ENCODE results near the gene DCLK1. TPM values are rescaled to one million over a fixed set of nuclear protein-coding genes. Genes with fewer than 3 reads are reported as not detected.

The DCLK1 gene
- total and polyA plus RNA-seq, 4 donors = 0.04 to 0.56 (median 0.20) TPM

DNA sequence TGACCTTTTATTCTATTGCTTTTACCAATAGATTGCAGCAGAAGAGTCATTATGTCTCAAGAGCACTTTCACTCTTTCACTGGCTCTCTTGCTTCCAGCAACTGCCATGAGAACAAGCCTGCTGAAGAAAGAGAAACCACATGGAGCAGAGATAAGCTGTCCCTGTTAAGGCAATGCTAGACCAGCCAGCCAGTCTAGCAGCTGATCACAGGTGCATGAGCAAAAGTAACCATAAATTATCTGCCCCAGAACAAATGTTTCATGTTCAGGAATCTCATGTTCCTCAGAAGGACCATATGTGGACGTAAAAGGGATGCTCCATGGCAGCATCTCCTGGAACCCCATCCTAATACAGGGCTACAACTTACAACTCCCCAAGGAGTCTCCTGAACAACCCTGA, 20.4 kb upstream of the DCLK1 start:
- H3K36me3 ChIP-seq (ENCODE audit: control insufficient read depth in 4 of 4, insufficient read depth in 3 of 4, low read depth in 1 of 4, low read length in 3 of 4) = no peaks in the 10 kb centered on the region
- no peak overlapping the region for H3K9ac ChIP-seq (ENCODE audit: low read depth in 1 of 2, low read length in 2 of 2)
- DNase-seq (ENCODE audit: low spot score) = no peak
- TF ChIP-seq HNF4G (IDR thresholded peaks at IDR 0.05) = no peak
- no peak for TF ChIP-seq SP1 (IDR thresholded peaks at IDR 0.05)
- TF ChIP-seq, protein P1, sequence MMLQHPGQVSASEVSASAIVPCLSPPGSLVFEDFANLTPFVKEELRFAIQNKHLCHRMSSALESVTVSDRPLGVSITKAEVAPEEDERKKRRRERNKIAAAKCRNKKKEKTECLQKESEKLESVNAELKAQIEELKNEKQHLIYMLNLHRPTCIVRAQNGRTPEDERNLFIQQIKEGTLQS (IDR thresholded peaks at IDR 0.05) = no peak
- no peak for TF ChIP-seq YY1 (IDR thresholded peaks at IDR 0.05)
- H3K27me3 ChIP-seq (ENCODE audit: control insufficient read depth in 4 of 4, insufficient read depth in 4 of 4, low read length in 3 of 4) = peaks cover 0 to 6% (median 2%) of the 10 kb centered on the region in 4 donors
- no peak overlapping the region for H3K4me3 ChIP-seq (ENCODE audit: low read depth in 1 of 3, low read length in 3 of 3)
- H3K9me3 ChIP-seq (ENCODE audit: control insufficient read depth in 4 of 4, low read length in 3 of 4) = peaks cover 0 to 1% (median 0%) of the 10 kb centered on the region in 4 donors
- 67% methylated on average over 1 of the region's 1 CpG for WGBS
- H3K27ac ChIP-seq (ENCODE audit: low read depth in 1 of 2, low read length in 2 of 2) = no peak overlapping the region
- H3K4me1 ChIP-seq (ENCODE audit: control insufficient read depth in 4 of 4, insufficient read depth in 4 of 4, low read length in 3 of 4) = no peaks in the 10 kb centered on the region

DNA sequence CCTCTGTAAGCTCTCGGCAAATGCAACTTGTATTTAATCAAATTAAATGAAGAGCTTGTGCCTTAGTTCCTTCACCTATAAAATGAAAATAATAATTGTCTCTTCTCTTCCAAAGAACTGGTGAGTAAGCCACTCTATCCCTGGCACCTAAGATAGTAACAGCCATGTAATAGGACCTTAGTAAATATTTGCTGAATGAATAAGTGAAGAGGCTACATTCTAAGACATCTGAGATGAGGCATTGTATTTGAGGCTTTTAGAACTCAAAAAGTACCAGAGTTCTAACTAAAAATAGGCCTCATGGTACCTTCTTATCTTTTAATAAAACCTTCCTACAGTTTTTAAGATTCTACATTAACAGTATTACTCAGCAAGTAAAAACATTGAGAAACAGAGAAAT, 17.3 kb upstream of the DCLK1 start:
- H3K9ac ChIP-seq (ENCODE audit: low read depth in 1 of 2, low read length in 2 of 2) = no peak overlapping the region
- TF ChIP-seq JUND (IDR thresholded peaks at IDR 0.05) = no peak
- TF ChIP-seq FOXA1 (IDR thresholded peaks at IDR 0.05) = no peak
- TF ChIP-seq NR2F2 (IDR thresholded peaks at IDR 0.05) = no peak
- no peak for TF ChIP-seq TAF1 (conservative IDR thresholded peaks at IDR 0.05)
- no peaks in the 10 kb centered on the region for H3K36me3 ChIP-seq (ENCODE audit: control insufficient read depth in 4 of 4, insufficient read depth in 3 of 4, low read depth in 1 of 4, low read length in 3 of 4)
- H3K4me1 ChIP-seq (ENCODE audit: control insufficient read depth in 4 of 4, insufficient read depth in 4 of 4, low read length in 3 of 4) = no peaks in the 10 kb centered on the region
- no peak overlapping the region for H3K4me3 ChIP-seq (ENCODE audit: low read depth in 1 of 3, low read length in 3 of 3)
- DNase-seq (ENCODE audit: low spot score) = no peak
- peaks cover 0 to 3% (median 0%) of the 10 kb centered on the region in 4 donors for H3K27me3 ChIP-seq (ENCODE audit: control insufficient read depth in 4 of 4, insufficient read depth in 4 of 4, low read length in 3 of 4)
- 80% methylated on average over 1 of the region's 1 CpG for WGBS
- no peaks in the 10 kb centered on the region for H3K9me3 ChIP-seq (ENCODE audit: control insufficient read depth in 4 of 4, low read length in 3 of 4)
- H3K27ac ChIP-seq (ENCODE audit: low read depth in 1 of 2, low read length in 2 of 2) = no peak overlapping the region

DNA sequence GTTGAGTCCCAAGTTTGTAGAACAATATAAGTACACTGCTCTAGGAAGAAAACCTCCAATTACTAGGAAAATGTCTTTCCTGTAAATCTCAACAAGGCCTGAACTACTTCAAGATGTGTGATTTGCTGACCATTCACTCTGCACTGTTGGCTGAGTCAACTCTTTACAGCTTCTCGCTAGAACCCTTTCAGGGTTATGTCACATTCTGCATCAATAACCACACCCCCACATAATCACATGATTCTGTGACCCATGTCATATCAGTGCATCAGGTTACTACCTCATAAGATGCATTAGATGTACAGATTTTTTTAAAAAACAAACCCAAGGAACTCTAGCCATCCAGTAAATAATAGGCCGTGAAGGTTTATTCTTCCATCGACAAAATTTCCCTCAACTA, 16.1 kb upstream of the DCLK1 start:
- no peak for TF ChIP-seq JUND (IDR thresholded peaks at IDR 0.05)
- TF ChIP-seq, protein P2, sequence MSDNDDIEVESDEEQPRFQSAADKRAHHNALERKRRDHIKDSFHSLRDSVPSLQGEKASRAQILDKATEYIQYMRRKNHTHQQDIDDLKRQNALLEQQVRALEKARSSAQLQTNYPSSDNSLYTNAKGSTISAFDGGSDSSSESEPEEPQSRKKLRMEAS (IDR thresholded peaks at IDR 0.05) = no peak
- TF ChIP-seq, protein P3, sequence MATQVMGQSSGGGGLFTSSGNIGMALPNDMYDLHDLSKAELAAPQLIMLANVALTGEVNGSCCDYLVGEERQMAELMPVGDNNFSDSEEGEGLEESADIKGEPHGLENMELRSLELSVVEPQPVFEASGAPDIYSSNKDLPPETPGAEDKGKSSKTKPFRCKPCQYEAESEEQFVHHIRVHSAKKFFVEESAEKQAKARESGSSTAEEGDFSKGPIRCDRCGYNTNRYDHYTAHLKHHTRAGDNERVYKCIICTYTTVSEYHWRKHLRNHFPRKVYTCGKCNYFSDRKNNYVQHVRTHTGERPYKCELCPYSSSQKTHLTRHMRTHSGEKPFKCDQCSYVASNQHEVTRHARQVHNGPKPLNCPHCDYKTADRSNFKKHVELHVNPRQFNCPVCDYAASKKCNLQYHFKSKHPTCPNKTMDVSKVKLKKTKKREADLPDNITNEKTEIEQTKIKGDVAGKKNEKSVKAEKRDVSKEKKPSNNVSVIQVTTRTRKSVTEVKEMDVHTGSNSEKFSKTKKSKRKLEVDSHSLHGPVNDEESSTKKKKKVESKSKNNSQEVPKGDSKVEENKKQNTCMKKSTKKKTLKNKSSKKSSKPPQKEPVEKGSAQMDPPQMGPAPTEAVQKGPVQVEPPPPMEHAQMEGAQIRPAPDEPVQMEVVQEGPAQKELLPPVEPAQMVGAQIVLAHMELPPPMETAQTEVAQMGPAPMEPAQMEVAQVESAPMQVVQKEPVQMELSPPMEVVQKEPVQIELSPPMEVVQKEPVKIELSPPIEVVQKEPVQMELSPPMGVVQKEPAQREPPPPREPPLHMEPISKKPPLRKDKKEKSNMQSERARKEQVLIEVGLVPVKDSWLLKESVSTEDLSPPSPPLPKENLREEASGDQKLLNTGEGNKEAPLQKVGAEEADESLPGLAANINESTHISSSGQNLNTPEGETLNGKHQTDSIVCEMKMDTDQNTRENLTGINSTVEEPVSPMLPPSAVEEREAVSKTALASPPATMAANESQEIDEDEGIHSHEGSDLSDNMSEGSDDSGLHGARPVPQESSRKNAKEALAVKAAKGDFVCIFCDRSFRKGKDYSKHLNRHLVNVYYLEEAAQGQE (IDR thresholded peaks at IDR 0.05) = no peak
- TF ChIP-seq, protein P4, sequence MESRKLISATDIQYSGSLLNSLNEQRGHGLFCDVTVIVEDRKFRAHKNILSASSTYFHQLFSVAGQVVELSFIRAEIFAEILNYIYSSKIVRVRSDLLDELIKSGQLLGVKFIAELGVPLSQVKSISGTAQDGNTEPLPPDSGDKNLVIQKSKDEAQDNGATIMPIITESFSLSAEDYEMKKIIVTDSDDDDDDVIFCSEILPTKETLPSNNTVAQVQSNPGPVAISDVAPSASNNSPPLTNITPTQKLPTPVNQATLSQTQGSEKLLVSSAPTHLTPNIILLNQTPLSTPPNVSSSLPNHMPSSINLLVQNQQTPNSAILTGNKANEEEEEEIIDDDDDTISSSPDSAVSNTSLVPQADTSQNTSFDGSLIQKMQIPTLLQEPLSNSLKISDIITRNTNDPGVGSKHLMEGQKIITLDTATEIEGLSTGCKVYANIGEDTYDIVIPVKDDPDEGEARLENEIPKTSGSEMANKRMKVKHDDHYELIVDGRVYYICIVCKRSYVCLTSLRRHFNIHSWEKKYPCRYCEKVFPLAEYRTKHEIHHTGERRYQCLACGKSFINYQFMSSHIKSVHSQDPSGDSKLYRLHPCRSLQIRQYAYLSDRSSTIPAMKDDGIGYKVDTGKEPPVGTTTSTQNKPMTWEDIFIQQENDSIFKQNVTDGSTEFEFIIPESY (IDR thresholded peaks at IDR 0.05) = no peak
- TF ChIP-seq RAD21 (IDR thresholded peaks at IDR 0.05) = no peak
- TF ChIP-seq NR2F2 (IDR thresholded peaks at IDR 0.05) = no peak
- TF ChIP-seq, protein P5, sequence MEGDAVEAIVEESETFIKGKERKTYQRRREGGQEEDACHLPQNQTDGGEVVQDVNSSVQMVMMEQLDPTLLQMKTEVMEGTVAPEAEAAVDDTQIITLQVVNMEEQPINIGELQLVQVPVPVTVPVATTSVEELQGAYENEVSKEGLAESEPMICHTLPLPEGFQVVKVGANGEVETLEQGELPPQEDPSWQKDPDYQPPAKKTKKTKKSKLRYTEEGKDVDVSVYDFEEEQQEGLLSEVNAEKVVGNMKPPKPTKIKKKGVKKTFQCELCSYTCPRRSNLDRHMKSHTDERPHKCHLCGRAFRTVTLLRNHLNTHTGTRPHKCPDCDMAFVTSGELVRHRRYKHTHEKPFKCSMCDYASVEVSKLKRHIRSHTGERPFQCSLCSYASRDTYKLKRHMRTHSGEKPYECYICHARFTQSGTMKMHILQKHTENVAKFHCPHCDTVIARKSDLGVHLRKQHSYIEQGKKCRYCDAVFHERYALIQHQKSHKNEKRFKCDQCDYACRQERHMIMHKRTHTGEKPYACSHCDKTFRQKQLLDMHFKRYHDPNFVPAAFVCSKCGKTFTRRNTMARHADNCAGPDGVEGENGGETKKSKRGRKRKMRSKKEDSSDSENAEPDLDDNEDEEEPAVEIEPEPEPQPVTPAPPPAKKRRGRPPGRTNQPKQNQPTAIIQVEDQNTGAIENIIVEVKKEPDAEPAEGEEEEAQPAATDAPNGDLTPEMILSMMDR (IDR thresholded peaks at IDR 0.05; ENCODE audit: low read depth, low read length, missing input control) = no peak
- Histone ChIP-seq H3K9ac (ENCODE audit: low read depth in 1 of 2, low read length in 2 of 2) (no peak overlapping the region), H3K4me3 (ENCODE audit: low read depth in 1 of 3, low read length in 3 of 3) (no peak overlapping the region), H3K4me1 (ENCODE audit: control insufficient read depth in 4 of 4, insufficient read depth in 4 of 4, low read length in 3 of 4) (no peaks in the 10 kb centered on the region), H3K27me3 (ENCODE audit: control insufficient read depth in 4 of 4, insufficient read depth in 4 of 4, low read length in 3 of 4) (peaks cover 0 to 3% (median 0%) of the 10 kb centered on the region in 4 donors), H3K27ac (ENCODE audit: low read depth in 1 of 2, low read length in 2 of 2) (no peak overlapping the region), H3K9me3 (ENCODE audit: control insufficient read depth in 4 of 4, low read length in 3 of 4) (no peaks in the 10 kb centered on the region), H3K36me3 (ENCODE audit: control insufficient read depth in 4 of 4, insufficient read depth in 3 of 4, low read depth in 1 of 4, low read length in 3 of 4) (no peaks in the 10 kb centered on the region)
- WGBS = 84% methylated on average over 3 of the region's 3 CpGs
- no peak for DNase-seq (ENCODE audit: low spot score)
